PC-3 (cell line): ENCODE results near the gene MED13L.

Experiments
- EZH2phosphoT487 ChIP-seq: fragments of 300-600 bp; sonication (generic); IDR thresholded peaks from 2 replicates; pipeline ENCODE4 v1.6.1; 2018; ENCODE audit warnings: mild to moderate bottlenecking, antibody characterized with exemption, low read length, borderline replicate concordance
- TF ChIP-seq, protein P1 (sequence below): fragments of 300-600 bp; sonication (generic); conservative IDR thresholded peaks from 2 replicates; pipeline ENCODE4 v1.5.1; 2017; ENCODE audit warnings: antibody characterized with exemption, low read depth, mild to moderate bottlenecking, low read length

DNA sequence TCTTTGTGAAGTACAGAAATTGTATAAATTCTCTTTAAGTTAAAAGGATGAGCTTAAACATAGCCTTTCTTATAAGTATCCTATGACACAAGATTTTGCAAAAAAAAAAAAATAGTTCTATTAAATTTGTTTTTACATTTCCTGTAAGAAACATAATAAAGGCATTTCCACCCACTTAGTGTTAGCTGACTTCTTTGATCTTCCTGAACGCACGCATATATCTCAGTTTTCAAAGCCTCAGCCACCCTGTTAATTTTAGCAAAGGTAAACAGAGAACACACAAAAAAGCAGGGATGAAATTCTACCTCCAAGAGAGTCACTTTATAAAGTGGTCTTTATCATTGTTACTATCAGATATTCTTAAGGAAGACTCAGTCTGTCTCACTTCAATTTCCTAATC lies 277.9 kb downstream of the MED13L start:
- TF ChIP-seq EZH2phosphoT487, result no peak
- TF ChIP-seq, protein P1, sequence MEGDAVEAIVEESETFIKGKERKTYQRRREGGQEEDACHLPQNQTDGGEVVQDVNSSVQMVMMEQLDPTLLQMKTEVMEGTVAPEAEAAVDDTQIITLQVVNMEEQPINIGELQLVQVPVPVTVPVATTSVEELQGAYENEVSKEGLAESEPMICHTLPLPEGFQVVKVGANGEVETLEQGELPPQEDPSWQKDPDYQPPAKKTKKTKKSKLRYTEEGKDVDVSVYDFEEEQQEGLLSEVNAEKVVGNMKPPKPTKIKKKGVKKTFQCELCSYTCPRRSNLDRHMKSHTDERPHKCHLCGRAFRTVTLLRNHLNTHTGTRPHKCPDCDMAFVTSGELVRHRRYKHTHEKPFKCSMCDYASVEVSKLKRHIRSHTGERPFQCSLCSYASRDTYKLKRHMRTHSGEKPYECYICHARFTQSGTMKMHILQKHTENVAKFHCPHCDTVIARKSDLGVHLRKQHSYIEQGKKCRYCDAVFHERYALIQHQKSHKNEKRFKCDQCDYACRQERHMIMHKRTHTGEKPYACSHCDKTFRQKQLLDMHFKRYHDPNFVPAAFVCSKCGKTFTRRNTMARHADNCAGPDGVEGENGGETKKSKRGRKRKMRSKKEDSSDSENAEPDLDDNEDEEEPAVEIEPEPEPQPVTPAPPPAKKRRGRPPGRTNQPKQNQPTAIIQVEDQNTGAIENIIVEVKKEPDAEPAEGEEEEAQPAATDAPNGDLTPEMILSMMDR, result no peak
